Measurements from ENCODE around the gene CPAMD8.

DNA sequence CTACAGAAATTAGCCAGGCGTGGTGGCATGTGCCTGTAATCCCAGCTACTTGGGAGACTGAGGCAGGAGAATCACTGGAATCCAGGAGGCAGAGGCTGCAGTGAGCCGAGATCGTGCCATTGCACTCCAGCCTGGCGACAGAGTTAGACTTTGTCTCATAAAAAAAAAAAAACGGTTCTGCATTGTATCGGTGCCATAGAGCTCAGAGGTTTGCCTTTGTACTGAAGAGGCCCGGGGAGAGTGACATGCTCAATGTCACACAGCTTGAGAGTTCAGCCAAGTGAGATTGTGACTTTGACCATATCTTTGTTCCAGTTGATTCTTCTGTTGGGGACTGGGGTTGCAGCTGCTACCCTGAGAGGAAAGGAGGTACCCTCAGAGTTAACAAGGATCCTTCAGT lies 44.3 kb upstream of the CPAMD8 start:
- TF ChIP-seq, protein P1, sequence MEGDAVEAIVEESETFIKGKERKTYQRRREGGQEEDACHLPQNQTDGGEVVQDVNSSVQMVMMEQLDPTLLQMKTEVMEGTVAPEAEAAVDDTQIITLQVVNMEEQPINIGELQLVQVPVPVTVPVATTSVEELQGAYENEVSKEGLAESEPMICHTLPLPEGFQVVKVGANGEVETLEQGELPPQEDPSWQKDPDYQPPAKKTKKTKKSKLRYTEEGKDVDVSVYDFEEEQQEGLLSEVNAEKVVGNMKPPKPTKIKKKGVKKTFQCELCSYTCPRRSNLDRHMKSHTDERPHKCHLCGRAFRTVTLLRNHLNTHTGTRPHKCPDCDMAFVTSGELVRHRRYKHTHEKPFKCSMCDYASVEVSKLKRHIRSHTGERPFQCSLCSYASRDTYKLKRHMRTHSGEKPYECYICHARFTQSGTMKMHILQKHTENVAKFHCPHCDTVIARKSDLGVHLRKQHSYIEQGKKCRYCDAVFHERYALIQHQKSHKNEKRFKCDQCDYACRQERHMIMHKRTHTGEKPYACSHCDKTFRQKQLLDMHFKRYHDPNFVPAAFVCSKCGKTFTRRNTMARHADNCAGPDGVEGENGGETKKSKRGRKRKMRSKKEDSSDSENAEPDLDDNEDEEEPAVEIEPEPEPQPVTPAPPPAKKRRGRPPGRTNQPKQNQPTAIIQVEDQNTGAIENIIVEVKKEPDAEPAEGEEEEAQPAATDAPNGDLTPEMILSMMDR (conservative IDR thresholded peaks at IDR 0.05; ENCODE audit: low read depth, low read length): no peak
- no peak for TF ChIP-seq EZH2phosphoT487 (IDR thresholded peaks at IDR 0.05; ENCODE audit: borderline replicate concordance, low read length)

Measured in PC-3 (cell line).